ENCODE results near the gene CTSS. TPM values are rescaled to one million over a fixed set of nuclear protein-coding genes. Genes with fewer than 3 reads are reported as not detected.
"Not testable (repeated sequence)": the region's sequence is repeated elsewhere in the genome, so short reads cannot be mapped to it uniquely, and the experiment has no call there.

Gene CTSS
- total and polyA plus RNA-seq, 2 donors (not counting 3 experiments of a cell fraction or from before 2014, with no cell fraction given): 4.0 to 11.1 TPM

GRCh38 chr1:150718225-150718891, 47.2 kb downstream of the CTSS start:
- no peak for FAIRE-seq
- intact Hi-C loops (cut with micrococcal nuclease): loop anchor here (10.0 kb wide), 1 partner anchor 64 kb away; no protein-coding TSS in a partner anchor
- H3K4me2 ChIP-seq (ENCODE audit: insufficient read depth, low read length): no peak overlapping the region

GRCh38 chr1:150709031-150709430, 56.5 kb downstream of the CTSS start:
- BruUV-seq (replicated peaks); H2AFZ ChIP-seq (ENCODE audit: low read depth, low read length); H3K9me3 ChIP-seq (replicated peaks; ENCODE audit: control insufficient read depth, insufficient read depth, low read length); H3K79me2 ChIP-seq (ENCODE audit: control insufficient read depth, insufficient read depth, low read length); H3K27ac ChIP-seq (ENCODE audit: insufficient read depth, low read depth, low read length); FAIRE-seq; H3K4me1 ChIP-seq (ENCODE audit: control insufficient read depth, extremely low read depth, insufficient read depth, low read length); H3K9me1 ChIP-seq (replicated peaks; ENCODE audit: control insufficient read depth, extremely low read depth, insufficient read depth, low read length); POLR2A ChIA-PET; H4K20me1 ChIP-seq (replicated peaks; ENCODE audit: control insufficient read depth, extremely low read depth, insufficient read depth, low read length); dilution Hi-C loops (cut with MboI; ENCODE audit: extremely low pct_ligation_motif_present, low sequenced_read_pairs); H3K4me2 ChIP-seq (ENCODE audit: insufficient read depth, low read length); intact Hi-C loops (cut with micrococcal nuclease); H3K9ac ChIP-seq (replicated peaks; ENCODE audit: extremely low read depth, insufficient read depth, low read length); H3K36me3 ChIP-seq (ENCODE audit: control insufficient read depth in 2 of 2, extremely low read depth in 1 of 2, insufficient read depth in 2 of 2, low read length in 2 of 2); H3K4me3 ChIP-seq (replicated peaks in 1 of 3; ENCODE audit: insufficient read depth in 1 of 3, low read depth in 1 of 3, low read length in 3 of 3); H3K27me3 ChIP-seq (ENCODE audit: control insufficient read depth in 2 of 2, insufficient read depth in 2 of 2, low read length in 2 of 2); DNase-seq (ENCODE audit: low read depth, low spot score): not testable (repeated sequence)
- CTCF ChIA-PET: interaction anchor here (0.9 to 2.2 kb wide), 2 partner anchors 12 to 104 kb away, joined by 3 to 7 read pairs; partner anchors contain the start of gene GOLPH3L

More at GRCh38 chr1:150718225-150718891, 47.2 kb downstream of the CTSS start:
- CTCF ChIA-PET: no interaction called here
- no peak for DNase-seq (ENCODE audit: low read depth, low spot score)
- H3K27ac ChIP-seq (ENCODE audit: insufficient read depth, low read depth, low read length): no peak overlapping the region
- no peaks in the 10 kb centered on the region for H3K79me2 ChIP-seq (ENCODE audit: control insufficient read depth, insufficient read depth, low read length)
- no peaks in the 10 kb centered on the region for H3K27me3 ChIP-seq (ENCODE audit: control insufficient read depth in 2 of 2, insufficient read depth in 2 of 2, low read length in 2 of 2)
- dilution Hi-C loops (cut with MboI; ENCODE audit: extremely low pct_ligation_motif_present, low sequenced_read_pairs): no loop called here
- no peak for TF ChIP-seq MAX (IDR thresholded peaks at IDR 0.05; ENCODE audit: insufficient read depth, insufficient read length)
- no peak for TF ChIP-seq MYC (IDR thresholded peaks at IDR 0.05; ENCODE audit: low read depth, low read length)
- TF ChIP-seq POLR2A (IDR thresholded peaks at IDR 0.05; ENCODE audit: low read depth, low read length): no peak
- TF ChIP-seq EZH2 (IDR thresholded peaks at IDR 0.05; ENCODE audit: borderline replicate concordance, low read depth, low read length, severe bottlenecking): no peak
- no peak for TF ChIP-seq POLR2AphosphoS5 (IDR thresholded peaks at IDR 0.05; ENCODE audit: insufficient read depth, low read depth, low read length)
- TF ChIP-seq GATA2 (IDR thresholded peaks at IDR 0.05; ENCODE audit: insufficient read depth, insufficient read length, low read depth, low read length): no peak
- no peaks in the 10 kb centered on the region for H3K36me3 ChIP-seq (ENCODE audit: control insufficient read depth in 2 of 2, extremely low read depth in 1 of 2, insufficient read depth in 2 of 2, low read length in 2 of 2)
- H3K9ac ChIP-seq (replicated peaks; ENCODE audit: extremely low read depth, insufficient read depth, low read length): no peak overlapping the region
- BruUV-seq (replicated peaks): no TSS peak
- H3K9me3 ChIP-seq (replicated peaks; ENCODE audit: control insufficient read depth, insufficient read depth, low read length): no peaks in the 10 kb centered on the region
- no peaks in the 10 kb centered on the region for H3K9me1 ChIP-seq (replicated peaks; ENCODE audit: control insufficient read depth, extremely low read depth, insufficient read depth, low read length)
- no peaks in the 10 kb centered on the region for H3K4me1 ChIP-seq (ENCODE audit: control insufficient read depth, extremely low read depth, insufficient read depth, low read length)
- H4K20me1 ChIP-seq (replicated peaks; ENCODE audit: control insufficient read depth, extremely low read depth, insufficient read depth, low read length): no peaks in the 10 kb centered on the region
- POLR2A ChIA-PET: no interaction called here
- no peak overlapping the region for H3K4me3 ChIP-seq (replicated peaks in 1 of 3; ENCODE audit: insufficient read depth in 1 of 3, low read depth in 1 of 3, low read length in 3 of 3)
- no peak overlapping the region for H2AFZ ChIP-seq (ENCODE audit: low read depth, low read length)

Data from endothelial cell of umbilical vein (primary cell).